GM12878 (cell line): ENCODE measurements around the gene USP11. TPM values are rescaled to one million over a fixed set of nuclear protein-coding genes. Genes with fewer than 3 reads are reported as not detected.

Experiments
- ATAC-seq: fragments of 200-7000 bp; cut with Tn5 transposase; 3 replicates; pipeline ENCODE4 v1.9.1; 2020; ENCODE audit warnings: mild to moderate bottlenecking, moderate library complexity
- BruUV-seq: library from RNA; stranded (reverse); fragments of 400-500 nt; replicated peaks from 2 replicates; lab custom pipeline; 2021; lab: Mats Ljungman, UMichigan
- CTCF ChIA-PET: fragments of 300-600 bp; sonication (Branson Sonifier 250); formaldehyde crosslinking; extraction: SDS; loops from one replicate; lab custom pipeline; 2021; ENCODE audit warnings: inconsistent platforms; lab: Yijun Ruan, JAX
- POLR2A ChIA-PET: fragments of 350-600 bp; formaldehyde crosslinking; extraction: SDS; loops from one replicate; lab custom pipeline; 2021; ENCODE audit warnings: inconsistent platforms; lab: Charles Lee
- RAD21 ChIA-PET: fragments of 300-600 bp; sonication (Branson Sonifier 250); formaldehyde crosslinking; loops from one replicate; lab custom pipeline; 2023; ENCODE audit warnings: antibody characterized with exemption; ENCODE audit not compliant: unreplicated experiment; lab: Charles Lee
- SMC1A ChIA-PET: fragments of 300-600 bp; sonication (Branson Sonifier 250); formaldehyde crosslinking; loops from one replicate; lab custom pipeline; 2023; ENCODE audit not compliant: unreplicated experiment, uncharacterized antibody; lab: Charles Lee
- DNase-seq: peaks from one replicate; pipeline ENCODE4 v3.0.0-alpha.2; 2011; ENCODE audit warnings: low read depth, low spot score
- FAIRE-seq: peaks from 3 replicates; lab custom pipeline; 2011; peaks lifted over from hg19 to GRCh38; lab: Jason Lieb, UNC
- H2AFZ ChIP-seq: 2 replicates; pipeline ENCODE4 v1.6.0; 2011; ENCODE audit warnings: low read depth, low read length, control low read depth; ENCODE audit not compliant: control insufficient read depth
- H3K27ac ChIP-seq: 2 replicates; pipeline ENCODE4 v1.5.1; 2011; ENCODE audit warnings: control low read depth; ENCODE audit not compliant: control insufficient read depth, insufficient read depth
- H3K27me3 ChIP-seq, 2 experiments: replicated peaks in 1 of 2; 2 replicates each; pipeline versions ENCODE4 v1.6.0 to v1.6.1; 2011; ENCODE audit warnings: low read length in 1 of 2; ENCODE audit not compliant: control insufficient read depth in 2 of 2, insufficient read depth in 2 of 2
- H3K36me3 ChIP-seq, 2 experiments: 2 replicates each; pipeline ENCODE4 v1.5.1; 2011; ENCODE audit warnings: low read length in 1 of 2; ENCODE audit not compliant: control insufficient read depth in 2 of 2, insufficient read depth in 2 of 2
- H3K4me1 ChIP-seq: 2 replicates; pipeline ENCODE4 v1.6.1; 2011; ENCODE audit warnings: mild to moderate bottlenecking, low read length, moderate library complexity, mixed read lengths; ENCODE audit not compliant: control insufficient read depth, insufficient read depth
- H3K4me2 ChIP-seq: 2 replicates; pipeline ENCODE4 v1.6.0; 2011; ENCODE audit warnings: control low read depth; ENCODE audit not compliant: control insufficient read depth, insufficient read depth
- H3K4me3 ChIP-seq: fragments of 200-600 bp; sonication (generic); 2 replicates; pipeline ENCODE4 v1.5.1; 2016
- H3K79me2 ChIP-seq: 2 replicates; pipeline ENCODE4 v1.6.0; 2011; ENCODE audit warnings: low read length; ENCODE audit not compliant: control insufficient read depth, insufficient read depth
- H3K9ac ChIP-seq: 2 replicates; pipeline ENCODE4 v1.8.0; 2011; ENCODE audit warnings: low read length, control low read depth, mixed read lengths; ENCODE audit not compliant: control insufficient read depth, insufficient read depth
- H3K9me3 ChIP-seq: replicated peaks from 3 replicates; pipeline ENCODE4 v1.5.1; 2011; ENCODE audit warnings: mild to moderate bottlenecking, low read length; ENCODE audit not compliant: control insufficient read depth, insufficient read depth
- H4K20me1 ChIP-seq: 2 replicates; pipeline ENCODE4 v1.6.0; 2011; ENCODE audit not compliant: control insufficient read depth, insufficient read depth
- CBX5 ChIP-seq: sonication (generic); IDR thresholded peaks from 2 replicates; pipeline ENCODE4 v1.6.1; 2016; ENCODE audit warnings: low read depth, moderate library complexity, mild to moderate bottlenecking, inconsistent platforms
- CHD4 ChIP-seq: fragments of 200-600 bp; sonication (generic); IDR thresholded peaks from 2 replicates; pipeline ENCODE4 v1.6.1; 2016; ENCODE audit warnings: mild to moderate bottlenecking
- E2F8 ChIP-seq: fragments of 450-650 bp; IDR thresholded peaks from 2 replicates; pipeline ENCODE4 v1.6.1; 2018; ENCODE audit warnings: mild to moderate bottlenecking, low read depth, moderate library complexity; ENCODE audit not compliant: partially characterized antibody
- HDAC6 ChIP-seq: fragments of 200-600 bp; sonication (generic); IDR thresholded peaks from one replicate; pipeline ENCODE4 v1.8.0; 2017; ENCODE audit warnings: antibody characterized with exemption; ENCODE audit not compliant: unreplicated experiment
- NR2F1 ChIP-seq: fragments of 450-650 bp; conservative IDR thresholded peaks from 2 replicates; pipeline ENCODE4 v1.6.1; 2017; ENCODE audit warnings: mild to moderate bottlenecking
- NRF1 ChIP-seq: conservative IDR thresholded peaks from 2 replicates; pipeline ENCODE4 v1.6.1; 2011; ENCODE audit warnings: mild to moderate bottlenecking, low read depth, low read length, improper control_type of control experiment
- POLR2A ChIP-seq: IDR thresholded peaks from 2 replicates; pipeline ENCODE4 v1.6.1; 2011; ENCODE audit warnings: low read depth, mild to moderate bottlenecking, low read length
- TCF12 ChIP-seq: IDR thresholded peaks from 2 replicates; pipeline ENCODE4 v1.6.1; 2011; ENCODE audit warnings: low read depth, mild to moderate bottlenecking, low read length
- USF1 ChIP-seq: IDR thresholded peaks from 2 replicates; pipeline ENCODE4 v1.6.1; 2011; ENCODE audit warnings: borderline replicate concordance, low read depth, mild to moderate bottlenecking, moderate library complexity, mixed read lengths, low read length; ENCODE audit not compliant: insufficient read depth; ENCODE audit errors: extremely low read length
- YBX1 ChIP-seq: fragments of 450-650 bp; IDR thresholded peaks from 2 replicates; pipeline ENCODE4 v1.6.1; 2016; ENCODE audit warnings: antibody characterized with exemption
- ZNF274 ChIP-seq: IDR thresholded peaks from one replicate; pipeline ENCODE4 v1.8.0; 2011; ENCODE audit not compliant: insufficient read length, insufficient read depth
- WGBS: methylation state at CpG from one replicate; pipeline ENCODE4 v1.1.6; 2016; ENCODE audit warnings: low lambda C conversion rate; ENCODE audit not compliant: insufficient replicate concordance, insufficient coverage; ENCODE audit errors: missing lambda C conversion rate; 5-methylcytosine and 5-hydroxymethylcytosine counted together
- in situ Hi-C: fragments of 300-500 bp; cut with MboI; formaldehyde crosslinking; loops from 9 replicates; pipeline ENCODE4 v1.14.3; 2018; ENCODE audit warnings: mixed read lengths
- intact Hi-C: fragments of 100-400 bp; cut with micrococcal nuclease; formaldehyde crosslinking; loops from one replicate; pipeline ENCODE4 v1.14.2; 2022; ENCODE audit not compliant: unreplicated experiment
- polyA plus RNA-seq, 11 experiments: library from polyadenylated mRNA; depleted of rRNA in 4 of 11; unstranded in 6 of 11; stranded (reverse) in 5 of 11; fragments of >200 nt; fragmentation: Nextera tagmentation in 4 of 11; fragmentation: Illumina TruSeq in 1 of 11; extraction: Ambion mirVana in 4 of 11; extraction: Trizol in 1 of 11; gene quantifications; 1 replicate in 1 of 11; 2 replicates in 10 of 11; pipeline versions ENCODE4 v1.2.1 to v1.2.3, GENCODE V29; 2011 to 2016; ENCODE audit warnings: inconsistent platforms in 2 of 11, missing spikeins in 2 of 11, low read depth in 1 of 11
- total RNA-seq, 4 experiments: library from RNA; depleted of rRNA in 3 of 4; stranded (reverse); fragments of >200 nt in 3 of 4; fragmentation: Illumina TruSeq in 1 of 4; extraction: Trizol in 1 of 4; gene quantifications; 2 replicates each; pipeline versions ENCODE4 v1.2.1 to v1.2.3, GENCODE V29; 2013 to 2021
- TF ChIP-seq, protein P1 (sequence below): fragments of 450-650 bp; IDR thresholded peaks from 2 replicates; pipeline ENCODE4 v1.6.1; 2017; ENCODE audit warnings: antibody characterized with exemption, mild to moderate bottlenecking, moderate library complexity
- TF ChIP-seq, protein P2 (sequence below): fragments of 450-650 bp; IDR thresholded peaks from 2 replicates; pipeline ENCODE4 v1.6.1; 2016; ENCODE audit warnings: mild to moderate bottlenecking, moderate library complexity, borderline replicate concordance

Gene USP11
- total and polyA plus RNA-seq, 10 of the 15 experiments (the other 5 are each of a cell fraction or from before 2014, with no cell fraction given) = 3.3 to 44.0 (median 20.9) TPM

DNA sequence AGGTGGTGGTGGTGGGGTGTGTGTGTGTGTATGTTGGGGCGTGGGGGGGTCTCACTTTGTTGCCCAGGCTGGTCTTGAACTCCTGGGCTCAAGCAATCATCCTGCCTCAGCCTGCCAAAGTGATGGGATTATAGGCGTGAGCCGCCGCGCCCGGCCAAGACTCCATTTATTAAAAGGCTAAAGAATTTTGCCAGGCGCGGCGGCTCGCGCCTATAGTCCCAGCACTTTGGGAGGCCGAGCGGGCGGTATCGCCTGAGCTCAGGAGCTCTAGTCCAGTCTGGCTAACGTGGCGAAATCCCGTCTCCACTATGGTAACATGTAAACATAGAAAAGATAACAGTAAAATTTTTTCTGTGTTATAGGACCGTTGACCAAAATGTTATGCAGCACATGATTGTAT is 42.9 kb upstream of the USP11 start:
- no peak for DNase-seq
- BruUV-seq = no TSS peak
- Histone ChIP-seq H3K27me3 (no peaks in the 10 kb centered on the region), H4K20me1 (no peaks in the 10 kb centered on the region), H3K4me1 (peaks cover 5% of the 10 kb centered on the region), H3K79me2 (peaks cover 28% of the 10 kb centered on the region), H3K4me2 (no peak overlapping the region), H3K9ac (no peak overlapping the region), H3K36me3 (peaks cover 0 to 2% of the 10 kb centered on the region in 2 experiments; a peak in 3 of 4 replicates), H3K4me3 (no peak overlapping the region), H3K27ac (no peak overlapping the region), H2AFZ (no peak overlapping the region), H3K9me3 (no peaks in the 10 kb centered on the region)
- no peak for ATAC-seq
- RAD21 ChIA-PET = interaction anchor here (1.5 to 2.5 kb wide), 3 partner anchors 43 to 334 kb away, joined by 6 to 14 read pairs (median 8); partner anchors contain the start of genes NDUFB11, RBM10 and USP11
- POLR2A ChIA-PET = interaction anchor here (0.9 to 2.2 kb wide), 2 partner anchors 45 to 327 kb away, joined by 3 to 20 read pairs; partner anchors contain the start of genes NDUFB11 and RBM10
- WGBS = 93% methylated on average over 19 of the region's 19 CpGs
- intact Hi-C loops = loop anchor here (2.0 to 5.0 kb wide), 4 partner anchors 172 to 1757 kb away; no protein-coding TSS in a partner anchor
- CTCF ChIA-PET = interaction anchor here (2.7 kb wide), 1 partner anchor 194 kb away, joined by 16 read pairs; no protein-coding TSS in a partner anchor
- FAIRE-seq = no peak
- SMC1A ChIA-PET = interaction anchor here (1.1 to 1.2 kb wide), 2 partner anchors 28 to 194 kb away, joined by 4 to 5 read pairs; no protein-coding TSS in a partner anchor
- in situ Hi-C loops = loop anchor here (5.0 to 10.0 kb wide), 3 partner anchors 197 to 837 kb away; partner anchors contain the start of genes ELK1 and UXT
- no peak for TF ChIP-seq E2F8
- TF ChIP-seq, protein P1, sequence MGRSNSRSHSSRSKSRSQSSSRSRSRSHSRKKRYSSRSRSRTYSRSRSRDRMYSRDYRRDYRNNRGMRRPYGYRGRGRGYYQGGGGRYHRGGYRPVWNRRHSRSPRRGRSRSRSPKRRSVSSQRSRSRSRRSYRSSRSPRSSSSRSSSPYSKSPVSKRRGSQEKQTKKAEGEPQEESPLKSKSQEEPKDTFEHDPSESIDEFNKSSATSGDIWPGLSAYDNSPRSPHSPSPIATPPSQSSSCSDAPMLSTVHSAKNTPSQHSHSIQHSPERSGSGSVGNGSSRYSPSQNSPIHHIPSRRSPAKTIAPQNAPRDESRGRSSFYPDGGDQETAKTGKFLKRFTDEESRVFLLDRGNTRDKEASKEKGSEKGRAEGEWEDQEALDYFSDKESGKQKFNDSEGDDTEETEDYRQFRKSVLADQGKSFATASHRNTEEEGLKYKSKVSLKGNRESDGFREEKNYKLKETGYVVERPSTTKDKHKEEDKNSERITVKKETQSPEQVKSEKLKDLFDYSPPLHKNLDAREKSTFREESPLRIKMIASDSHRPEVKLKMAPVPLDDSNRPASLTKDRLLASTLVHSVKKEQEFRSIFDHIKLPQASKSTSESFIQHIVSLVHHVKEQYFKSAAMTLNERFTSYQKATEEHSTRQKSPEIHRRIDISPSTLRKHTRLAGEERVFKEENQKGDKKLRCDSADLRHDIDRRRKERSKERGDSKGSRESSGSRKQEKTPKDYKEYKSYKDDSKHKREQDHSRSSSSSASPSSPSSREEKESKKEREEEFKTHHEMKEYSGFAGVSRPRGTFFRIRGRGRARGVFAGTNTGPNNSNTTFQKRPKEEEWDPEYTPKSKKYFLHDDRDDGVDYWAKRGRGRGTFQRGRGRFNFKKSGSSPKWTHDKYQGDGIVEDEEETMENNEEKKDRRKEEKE = no peak
- TF ChIP-seq POLR2A = no peak
- no peak for TF ChIP-seq CHD4
- no peak for TF ChIP-seq CBX5
- no peak for TF ChIP-seq YBX1
- no peak for TF ChIP-seq HDAC6
- TF ChIP-seq USF1 = no peak
- TF ChIP-seq NR2F1 = no peak
- TF ChIP-seq, protein P2, sequence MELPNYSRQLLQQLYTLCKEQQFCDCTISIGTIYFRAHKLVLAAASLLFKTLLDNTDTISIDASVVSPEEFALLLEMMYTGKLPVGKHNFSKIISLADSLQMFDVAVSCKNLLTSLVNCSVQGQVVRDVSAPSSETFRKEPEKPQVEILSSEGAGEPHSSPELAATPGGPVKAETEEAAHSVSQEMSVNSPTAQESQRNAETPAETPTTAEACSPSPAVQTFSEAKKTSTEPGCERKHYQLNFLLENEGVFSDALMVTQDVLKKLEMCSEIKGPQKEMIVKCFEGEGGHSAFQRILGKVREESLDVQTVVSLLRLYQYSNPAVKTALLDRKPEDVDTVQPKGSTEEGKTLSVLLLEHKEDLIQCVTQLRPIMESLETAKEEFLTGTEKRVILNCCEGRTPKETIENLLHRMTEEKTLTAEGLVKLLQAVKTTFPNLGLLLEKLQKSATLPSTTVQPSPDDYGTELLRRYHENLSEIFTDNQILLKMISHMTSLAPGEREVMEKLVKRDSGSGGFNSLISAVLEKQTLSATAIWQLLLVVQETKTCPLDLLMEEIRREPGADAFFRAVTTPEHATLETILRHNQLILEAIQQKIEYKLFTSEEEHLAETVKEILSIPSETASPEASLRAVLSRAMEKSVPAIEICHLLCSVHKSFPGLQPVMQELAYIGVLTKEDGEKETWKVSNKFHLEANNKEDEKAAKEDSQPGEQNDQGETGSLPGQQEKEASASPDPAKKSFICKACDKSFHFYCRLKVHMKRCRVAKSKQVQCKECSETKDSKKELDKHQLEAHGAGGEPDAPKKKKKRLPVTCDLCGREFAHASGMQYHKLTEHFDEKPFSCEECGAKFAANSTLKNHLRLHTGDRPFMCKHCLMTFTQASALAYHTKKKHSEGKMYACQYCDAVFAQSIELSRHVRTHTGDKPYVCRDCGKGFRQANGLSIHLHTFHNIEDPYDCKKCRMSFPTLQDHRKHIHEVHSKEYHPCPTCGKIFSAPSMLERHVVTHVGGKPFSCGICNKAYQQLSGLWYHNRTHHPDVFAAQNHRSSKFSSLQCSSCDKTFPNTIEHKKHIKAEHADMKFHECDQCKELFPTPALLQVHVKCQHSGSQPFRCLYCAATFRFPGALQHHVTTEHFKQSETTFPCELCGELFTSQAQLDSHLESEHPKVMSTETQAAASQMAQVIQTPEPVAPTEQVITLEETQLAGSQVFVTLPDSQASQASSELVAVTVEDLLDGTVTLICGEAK = no peak
- TF ChIP-seq TCF12 = no peak
- TF ChIP-seq ZNF274 = no peak
- TF ChIP-seq NRF1 = no peak
